Activated T-cell treated with anti-CD3 and anti-CD28 coated beads for 1 hour (primary cell): ENCODE data around the gene PCDHB5.
"Not testable (repeated sequence)": the region's sequence is repeated elsewhere in the genome, so short reads cannot be mapped to it uniquely, and the experiment has no call there.

Source experiments
- DNase-seq: peaks from one replicate; pipeline ENCODE4 v3.0.0-alpha.2; 2020; ENCODE audit warnings: low read depth

The PCDHB5 gene

GRCh38 chr5:141152096-141152495, 17.1 kb downstream of the PCDHB5 start:
- not testable (repeated sequence) for DNase-seq

GRCh38 chr5:141155540-141156374, 20.8 kb downstream of the PCDHB5 start:
- DNase-seq: no peak

GRCh38 chr5:141157356-141157755, 22.4 kb downstream of the PCDHB5 start:
- not testable (repeated sequence) for DNase-seq

GRCh38 chr5:141157901-141158300, 22.9 kb downstream of the PCDHB5 start:
- not testable (repeated sequence) for DNase-seq

GRCh38 chr5:141172381-141173204, 37.6 kb downstream of the PCDHB5 start, which contains the start of gene PCDHB7:
TSS of gene PCDHB7 (plus strand) at chr5:141172644. CDS start at chr5:141172836, 192 bp downstream.
- DNase-seq: no peak

GRCh38 chr5:141174291-141175104, 39.5 kb downstream of the PCDHB5 start:
- DNase-seq: not testable (repeated sequence)

GRCh38 chr5:141175933-141176332, 40.9 kb downstream of the PCDHB5 start:
- no peak for DNase-seq

- not testable (repeated sequence) for DNase-seq
Observed at GRCh38 chr5:141177577-141178191, 42.7 kb downstream of the PCDHB5 start, which contains the start of gene PCDHB8. TSS of gene PCDHB8 (plus strand) at chr5:141177790. CDS start at chr5:141178035, 245 bp downstream.

GRCh38 chr5:141179371-141179770, 44.4 kb downstream of the PCDHB5 start:
- not testable (repeated sequence) for DNase-seq

GRCh38 chr5:141179876-141180275, 44.9 kb downstream of the PCDHB5 start:
- DNase-seq: not testable (repeated sequence)

- DNase-seq: no peak
Observed at GRCh38 chr5:141180313-141180712, 45.3 kb downstream of the PCDHB5 start.

GRCh38 chr5:141182248-141182647, 47.2 kb downstream of the PCDHB5 start, which contains the start of gene PCDHB16:
TSS of gene PCDHB16 (plus strand) at chr5:141182387. CDS start at chr5:141182560, 173 bp downstream.
- DNase-seq: no peak

GRCh38 chr5:141184117-141184855, 49.3 kb downstream of the PCDHB5 start:
- not testable (repeated sequence) for DNase-seq

- DNase-seq: no peak
Observed at GRCh38 chr5:141186897-141187512, 52.0 kb downstream of the PCDHB5 start, which contains the start of gene PCDHB9. TSS of gene PCDHB9 (plus strand) at chr5:141187161. CDS start at chr5:141187319, 158 bp downstream.
